Measurements from ENCODE around the gene TNKS2. TPM values are rescaled to one million over a fixed set of nuclear protein-coding genes. Genes with fewer than 3 reads are reported as not detected.
A peak's percentile ranks its signal among the peaks of the same experiment; 100 is the strongest.
"Not testable (repeated sequence)": the region's sequence is repeated elsewhere in the genome, so short reads cannot be mapped to it uniquely, and the experiment has no call there.

Gene TNKS2
- 10 to 100 TPM; 40.7 to 43.2 TPM for total RNA-seq

DNA sequence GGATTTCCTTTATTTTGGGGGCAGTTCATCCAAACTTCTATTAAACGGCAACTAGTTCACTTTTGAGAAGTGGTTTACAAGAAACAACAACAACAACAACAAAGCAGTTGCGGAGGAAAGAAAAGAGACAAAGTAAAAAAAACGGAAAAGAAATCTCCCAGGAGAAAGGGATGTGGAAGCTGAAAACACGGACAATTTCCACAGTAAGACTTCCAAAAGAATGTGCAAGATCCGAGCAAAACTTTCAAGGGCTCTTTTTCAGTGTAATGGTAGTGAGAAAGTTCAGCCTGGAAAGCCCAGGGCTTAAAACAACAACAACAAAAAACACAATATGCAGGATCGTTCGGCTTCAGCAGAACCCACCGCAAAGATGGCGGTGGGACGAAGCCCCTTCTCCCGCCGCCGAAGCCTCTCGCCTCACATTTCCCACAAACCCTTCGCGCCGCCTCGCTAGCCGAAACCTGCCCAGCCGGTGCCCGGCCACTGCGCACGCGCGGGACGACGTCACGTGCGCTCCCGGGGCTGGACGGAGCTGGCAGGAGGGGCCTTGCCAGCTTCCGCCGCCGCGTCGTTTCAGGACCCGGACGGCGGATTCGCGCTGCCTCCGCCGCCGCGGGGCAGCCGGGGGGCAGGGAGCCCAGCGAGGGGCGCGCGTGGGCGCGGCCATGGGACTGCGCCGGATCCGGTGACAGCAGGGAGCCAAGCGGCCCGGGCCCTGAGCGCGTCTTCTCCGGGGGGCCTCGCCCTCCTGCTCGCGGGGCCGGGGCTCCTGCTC is at the start of gene TNKS2:
Gene TNKS2, plus strand, starts transcription at position 553 of the 775 bp plus-strand sequence. CDS start 265 bp downstream, outside the sequence.
- Mint-ChIP-seq H3K27ac (peak within 1 kb of the TSS; percentile 99), H3K4me3 (peak within 1 kb of the TSS; percentile 97), H3K36me3 (peaks cover 22% of the 10 kb centered on the region), H3K4me1 (peaks cover 42% of the 10 kb centered on the region), H3K27me3 (no peaks in the 10 kb centered on the region), H3K9me3 (no peaks in the 10 kb centered on the region)
- DNase-seq (peak; percentile 95), ATAC-seq (ENCODE audit: low read depth) (peak; percentile 83)
- POLR2A ChIA-PET, result interaction anchor here (0.7 to 2.6 kb wide), 7 partner anchors 18 to 1699 kb away, joined by 3 to 21 read pairs (median 3); partner anchors contain the start of genes BTAF1 and CEP55

GRCh38 chr10:91749592-91749991 is 48.6 kb upstream of the TNKS2 start:
- H3K36me3 Mint-ChIP-seq; H3K4me3 Mint-ChIP-seq; H3K27ac Mint-ChIP-seq; DNase-seq; H3K9me3 Mint-ChIP-seq; ATAC-seq (ENCODE audit: low read depth); H3K4me1 Mint-ChIP-seq; POLR2A ChIA-PET: not testable (repeated sequence)
- peaks cover 26% of the 10 kb centered on the region for H3K27me3 Mint-ChIP-seq

DNA sequence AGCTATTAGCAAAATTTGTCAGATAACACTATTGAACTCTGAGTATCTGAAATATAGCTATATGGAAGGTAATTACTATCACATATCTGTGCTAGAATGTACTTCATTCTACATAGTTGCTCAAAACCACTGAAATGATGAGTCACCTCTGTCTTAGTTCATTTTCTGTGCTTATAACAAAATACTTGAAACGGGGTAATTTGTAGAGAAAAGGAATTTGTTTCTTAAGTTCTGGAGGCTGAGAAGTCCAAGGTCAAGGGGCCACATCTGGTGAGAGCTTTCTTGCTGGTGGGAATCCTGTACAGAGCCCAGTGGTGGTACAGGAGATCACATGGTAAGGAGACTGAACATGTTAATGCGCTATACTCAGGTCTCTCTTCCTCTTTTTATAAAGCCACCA is 41.9 kb upstream of the TNKS2 start:
- Mint-ChIP-seq H3K4me3 (no peak overlapping the region), H3K36me3 (no peaks in the 10 kb centered on the region), H3K27ac (no peak overlapping the region), H3K4me1 (no peaks in the 10 kb centered on the region), H3K27me3 (peaks cover 31% of the 10 kb centered on the region), H3K9me3 (no peaks in the 10 kb centered on the region)
- no peak for DNase-seq
- ATAC-seq (ENCODE audit: low read depth), result no peak
- POLR2A ChIA-PET, result no interaction called here

GRCh38 chr10:91758303-91759146 is 39.7 kb upstream of the TNKS2 start:
- DNase-seq, result no peak
- POLR2A ChIA-PET, result interaction anchor here (0.9 kb wide), 1 partner anchor 149 kb away, joined by 5 read pairs; no protein-coding TSS in a partner anchor
- Mint-ChIP-seq H3K27ac (no peak overlapping the region), H3K4me1 (no peaks in the 10 kb centered on the region), H3K36me3 (peaks cover 1% of the 10 kb centered on the region), H3K27me3 (peaks cover 51% of the 10 kb centered on the region), H3K4me3 (no peak overlapping the region), H3K9me3 (peaks cover 1% of the 10 kb centered on the region)
- ATAC-seq (ENCODE audit: low read depth), result no peak

GRCh38 chr10:91759581-91759986 is 38.6 kb upstream of the TNKS2 start:
- POLR2A ChIA-PET, result no interaction called here
- Mint-ChIP-seq H3K4me3 (no peak overlapping the region), H3K9me3 (peaks cover 3% of the 10 kb centered on the region), H3K4me1 (no peaks in the 10 kb centered on the region), H3K36me3 (peaks cover 2% of the 10 kb centered on the region), H3K27me3 (peaks cover 47% of the 10 kb centered on the region), H3K27ac (no peak overlapping the region)
- DNase-seq, result no peak
- no peak for ATAC-seq (ENCODE audit: low read depth)

DNA sequence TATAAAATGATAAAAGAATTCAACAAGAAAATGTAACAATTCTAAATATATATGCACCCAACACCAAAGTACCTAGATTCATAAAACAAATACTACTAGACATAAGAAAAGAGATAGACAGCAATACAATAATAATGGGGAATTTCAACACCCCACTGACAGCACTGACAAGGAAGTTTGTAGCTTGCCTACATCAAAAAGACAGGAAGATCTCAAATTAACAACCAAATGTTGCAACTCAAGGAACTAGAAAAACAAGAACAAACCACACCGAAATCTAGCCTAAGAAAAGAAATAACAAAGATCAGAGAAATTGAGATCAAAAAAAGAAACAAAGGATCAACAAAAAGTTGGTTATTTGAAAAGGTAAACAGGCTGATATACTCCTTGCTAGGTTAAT is 36.5 kb upstream of the TNKS2 start:
- Mint-ChIP-seq H3K4me1 (no peaks in the 10 kb centered on the region), H3K9me3 (peaks cover 3% of the 10 kb centered on the region), H3K27me3 (peaks cover 47% of the 10 kb centered on the region), H3K4me3 (no peak overlapping the region), H3K36me3 (peaks cover 2% of the 10 kb centered on the region), H3K27ac (no peak overlapping the region)
- DNase-seq, result no peak
- no peak for ATAC-seq (ENCODE audit: low read depth)
- POLR2A ChIA-PET, result no interaction called here

GRCh38 chr10:91762878-91763277 is 35.3 kb upstream of the TNKS2 start:
- Mint-ChIP-seq H3K4me3 (no peak overlapping the region), H3K36me3 (peaks cover 2% of the 10 kb centered on the region), H3K27me3 (peaks cover 40% of the 10 kb centered on the region), H3K27ac (no peak overlapping the region), H3K4me1 (no peaks in the 10 kb centered on the region), H3K9me3 (peaks cover 3% of the 10 kb centered on the region)
- DNase-seq, result no peak
- no peak for ATAC-seq (ENCODE audit: low read depth)
- POLR2A ChIA-PET, result no interaction called here

- no peak for ATAC-seq (ENCODE audit: low read depth)
- no peak for DNase-seq
- POLR2A ChIA-PET, result no interaction called here
- Mint-ChIP-seq H3K27ac (no peak overlapping the region), H3K9me3 (peaks cover 3% of the 10 kb centered on the region), H3K4me3 (no peak overlapping the region), H3K36me3 (peaks cover 2% of the 10 kb centered on the region), H3K27me3 (peaks cover 25% of the 10 kb centered on the region), H3K4me1 (no peaks in the 10 kb centered on the region)
Measured at GRCh38 chr10:91766676-91767075, 31.6 kb upstream of the TNKS2 start.

DNA sequence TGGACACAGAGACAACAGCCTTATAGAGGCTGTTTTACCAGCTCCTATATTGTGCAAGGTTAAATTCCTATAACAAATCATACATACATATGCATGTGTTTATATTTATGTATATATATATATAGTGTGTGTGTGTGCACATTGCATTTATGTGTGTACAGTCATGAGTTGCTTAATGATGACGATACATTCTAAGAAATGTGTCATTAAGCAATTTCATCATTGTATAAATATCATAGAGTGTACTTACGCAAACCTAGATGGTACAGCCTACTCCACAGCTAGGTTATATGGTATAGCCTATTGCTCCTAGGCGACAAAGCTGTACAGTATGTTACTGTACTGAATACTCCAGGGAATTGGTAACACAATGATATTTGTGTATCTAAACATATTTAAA is 30.1 kb upstream of the TNKS2 start:
- peaks cover 2% of the 10 kb centered on the region for H3K36me3 Mint-ChIP-seq
- peaks cover 14% of the 10 kb centered on the region for H3K27me3 Mint-ChIP-seq
- no peak for DNase-seq
- peaks cover 3% of the 10 kb centered on the region for H3K9me3 Mint-ChIP-seq
- POLR2A ChIA-PET, result no interaction called here
- ATAC-seq (ENCODE audit: low read depth), result no peak
- H3K27ac Mint-ChIP-seq, result no peak overlapping the region
- H3K4me3 Mint-ChIP-seq, result no peak overlapping the region
- no peaks in the 10 kb centered on the region for H3K4me1 Mint-ChIP-seq

GRCh38 chr10:91771907-91772306 is 26.3 kb upstream of the TNKS2 start:
- no peaks in the 10 kb centered on the region for H3K9me3 Mint-ChIP-seq
- no peak overlapping the region for H3K4me3 Mint-ChIP-seq
- DNase-seq, result no peak
- H3K27ac Mint-ChIP-seq, result no peak overlapping the region
- no peak for ATAC-seq (ENCODE audit: low read depth)
- no peaks in the 10 kb centered on the region for H3K36me3 Mint-ChIP-seq
- no peaks in the 10 kb centered on the region for H3K4me1 Mint-ChIP-seq
- POLR2A ChIA-PET, result no interaction called here
- H3K27me3 Mint-ChIP-seq, result peaks cover 8% of the 10 kb centered on the region

- ATAC-seq (ENCODE audit: low read depth), result no peak
- POLR2A ChIA-PET, result no interaction called here
- Mint-ChIP-seq H3K4me3 (no peak overlapping the region), H3K27me3 (peaks cover 8% of the 10 kb centered on the region), H3K27ac (no peak overlapping the region), H3K36me3 (no peaks in the 10 kb centered on the region), H3K9me3 (no peaks in the 10 kb centered on the region), H3K4me1 (no peaks in the 10 kb centered on the region)
- no peak for DNase-seq
Measured at GRCh38 chr10:91772461-91772860, 25.8 kb upstream of the TNKS2 start.

- peaks cover 8% of the 10 kb centered on the region for H3K27me3 Mint-ChIP-seq
- no peaks in the 10 kb centered on the region for H3K9me3 Mint-ChIP-seq
- H3K27ac Mint-ChIP-seq, result no peak overlapping the region
- H3K4me1 Mint-ChIP-seq, result no peaks in the 10 kb centered on the region
- H3K4me3 Mint-ChIP-seq, result no peak overlapping the region
- DNase-seq (no peak), ATAC-seq (ENCODE audit: low read depth) (no peak)
- POLR2A ChIA-PET, result no interaction called here
- H3K36me3 Mint-ChIP-seq, result no peaks in the 10 kb centered on the region
Measured at GRCh38 chr10:91772869-91773268, 25.4 kb upstream of the TNKS2 start.

DNA sequence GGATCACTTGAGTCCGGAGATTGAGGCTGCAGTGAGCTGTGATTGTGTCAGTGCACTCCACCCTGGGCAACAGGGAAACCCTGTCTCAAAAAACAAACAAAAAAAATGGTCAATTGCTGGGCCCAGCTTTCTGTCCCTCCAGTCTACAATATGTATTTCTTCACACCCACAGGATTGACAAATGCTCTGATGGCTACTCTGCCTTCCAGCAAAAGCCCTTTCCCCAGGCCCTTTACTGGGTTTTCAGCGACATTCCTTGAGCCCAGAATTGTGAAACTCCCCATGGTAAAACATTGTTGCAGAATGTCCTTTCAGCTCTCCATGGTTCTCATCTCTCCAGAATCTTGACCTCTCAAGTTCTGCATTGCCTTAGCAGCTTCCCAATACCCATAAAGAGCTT is 23.7 kb upstream of the TNKS2 start:
- POLR2A ChIA-PET, result no interaction called here
- no peak for ATAC-seq (ENCODE audit: low read depth)
- H3K36me3 Mint-ChIP-seq, result no peaks in the 10 kb centered on the region

DNA sequence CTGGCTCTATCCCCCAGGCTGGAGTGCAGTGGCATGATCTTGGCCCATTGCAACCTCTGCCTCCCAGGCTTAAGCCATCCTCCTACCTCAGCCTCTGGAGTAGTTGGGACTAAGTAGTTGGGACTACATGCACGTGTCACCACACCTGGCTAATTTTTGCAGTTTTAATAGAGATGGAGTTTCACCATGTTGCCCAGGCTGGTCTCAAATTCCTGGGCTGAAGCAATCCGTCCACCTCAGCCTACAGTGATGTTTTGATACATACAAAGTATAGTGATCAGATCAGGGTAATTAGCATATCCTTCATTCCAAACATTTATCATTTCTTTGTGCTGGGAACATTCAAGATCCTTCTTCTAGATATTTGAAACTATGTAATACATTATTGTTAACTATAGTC is 22.5 kb upstream of the TNKS2 start:
- Mint-ChIP-seq H3K4me3 (no peak overlapping the region), H3K4me1 (no peaks in the 10 kb centered on the region), H3K27me3 (peaks cover 8% of the 10 kb centered on the region), H3K9me3 (no peaks in the 10 kb centered on the region), H3K27ac (no peak overlapping the region), H3K36me3 (no peaks in the 10 kb centered on the region)
- POLR2A ChIA-PET, result no interaction called here
- DNase-seq, result no peak
- ATAC-seq (ENCODE audit: low read depth), result no peak

More for the DNA sequence above, 23.7 kb upstream of the TNKS2 start:
- no peak overlapping the region for H3K27ac Mint-ChIP-seq
- H3K27me3 Mint-ChIP-seq, result peaks cover 8% of the 10 kb centered on the region
- H3K4me1 Mint-ChIP-seq, result no peaks in the 10 kb centered on the region
- no peak for DNase-seq
- no peak overlapping the region for H3K4me3 Mint-ChIP-seq
- H3K9me3 Mint-ChIP-seq, result no peaks in the 10 kb centered on the region
